Tibial nerve (tissue), 4 donors: Measurements from ENCODE around the gene SLC9A3.

ENCODE experiments used
- CTCF ChIP-seq, 5 experiments: fragments of 200-600 bp in 3 of 5; fragments of 450-650 bp in 2 of 5; sonication (generic) in 3 of 5; IDR thresholded peaks; one replicate each; pipeline ENCODE4 v1.5.1; 2016 to 2019; ENCODE audit warnings: antibody characterized with exemption in 5 of 5, mild to moderate bottlenecking in 3 of 5, moderate library complexity in 2 of 5
- EP300 ChIP-seq, 2 donors: sonication (generic); formaldehyde crosslinking; IDR thresholded peaks; one replicate each; pipeline ENCODE4 v1.6.1; 2017; ENCODE audit warnings: antibody characterized with exemption in 2 of 2, mild to moderate bottlenecking in 1 of 2
- POLR2A ChIP-seq, 2 donors: fragments of 450-650 bp; IDR thresholded peaks; one replicate each; pipeline ENCODE4 v1.6.1; 2017; ENCODE audit warnings: antibody characterized with exemption in 2 of 2, mild to moderate bottlenecking in 2 of 2, moderate library complexity in 2 of 2

GRCh38 chr5:518721-519120 lies 5.5 kb downstream of the SLC9A3 start:
- TF ChIP-seq CTCF (IDR thresholded peaks at IDR 0.05) (no peak), EP300 (IDR thresholded peaks at IDR 0.05) (no peak), POLR2A (IDR thresholded peaks at IDR 0.05) (no peak)
